Epidermal melanocyte (primary cell): ENCODE measurements around the gene KICS2.

ENCODE experiments used
- DNase-seq: peaks from one replicate; pipeline ENCODE4 v3.0.0; 2011; ENCODE audit warnings: low spot score; ENCODE audit not compliant: insufficient read length

The KICS2 gene

GRCh38 chr12:64175254-64175945, 46.7 kb downstream of the KICS2 start:
- no peak for DNase-seq

GRCh38 chr12:64173456-64173855, 48.6 kb downstream of the KICS2 start:
- DNase-seq = no peak
